H9 (cell line): ENCODE data around the gene PRRC1. TPM values are rescaled to one million over a fixed set of nuclear protein-coding genes. Genes with fewer than 3 reads are reported as not detected.

Source experiments
- DNase-seq: peaks from one replicate; pipeline ENCODE4 v3.0.0-alpha.2; 2017
- H2AFZ ChIP-seq: one replicate; pipeline ENCODE4 v1.6.1; 2013; ENCODE audit warnings: mild to moderate bottlenecking, low read length, control low read depth, moderate library complexity
- H2AK5ac ChIP-seq: 2 replicates; pipeline ENCODE4 v1.6.1; 2013; ENCODE audit warnings: low read length, control low read depth, mixed read lengths; ENCODE audit not compliant: insufficient read length
- H2BK120ac ChIP-seq: one replicate; pipeline ENCODE4 v1.6.1; 2013; ENCODE audit warnings: low read depth, mild to moderate bottlenecking, low read length, control low read depth, inconsistent platforms; ENCODE audit not compliant: poor library complexity, severe bottlenecking
- H2BK12ac ChIP-seq: 2 replicates; pipeline ENCODE4 v1.6.1; 2013; ENCODE audit warnings: low read length, control low read depth, mixed read lengths, low read depth; ENCODE audit not compliant: insufficient read length
- H2BK15ac ChIP-seq: 2 replicates; pipeline ENCODE4 v1.6.1; 2013; ENCODE audit warnings: low read depth, low read length, control low read depth
- H2BK20ac ChIP-seq: one replicate; pipeline ENCODE4 v1.6.1; 2013; ENCODE audit warnings: low read depth, mild to moderate bottlenecking, low read length, control low read depth, inconsistent platforms; ENCODE audit not compliant: poor library complexity, severe bottlenecking
- H2BK5ac ChIP-seq: 2 replicates; pipeline ENCODE4 v1.6.1; 2013; ENCODE audit warnings: low read length, control low read depth, mixed read lengths; ENCODE audit not compliant: insufficient read length
- H3K14ac ChIP-seq: 2 replicates; pipeline ENCODE4 v1.6.1; 2013; ENCODE audit warnings: low read length, control low read depth; ENCODE audit not compliant: insufficient read depth
- H3K18ac ChIP-seq: 2 replicates; pipeline ENCODE4 v1.6.1; 2013; ENCODE audit warnings: low read depth, mild to moderate bottlenecking, mixed read lengths, low read length, control low read depth; ENCODE audit not compliant: insufficient read length
- H3K23ac ChIP-seq: 2 replicates; pipeline ENCODE4 v1.6.1; 2013; ENCODE audit warnings: low read length, control low read depth, mixed read lengths, low read depth; ENCODE audit not compliant: insufficient read length
- H3K23me2 ChIP-seq: 2 replicates; pipeline ENCODE4 v1.6.1; 2013; ENCODE audit warnings: low read depth, mild to moderate bottlenecking, mixed read lengths, low read length, control low read depth; ENCODE audit not compliant: insufficient read length, poor library complexity, severe bottlenecking
- H3K27ac ChIP-seq: 2 replicates; pipeline ENCODE4 v1.5.1; 2013; ENCODE audit warnings: low read length, control low read depth, mixed read lengths, low read depth; ENCODE audit not compliant: insufficient read length
- H3K27me3 ChIP-seq: 2 replicates; pipeline ENCODE4 v1.6.1; 2013; ENCODE audit warnings: low read length, control low read depth, inconsistent platforms; ENCODE audit not compliant: insufficient read depth
- H3K4ac ChIP-seq: 2 replicates; pipeline ENCODE4 v1.6.1; 2013; ENCODE audit warnings: low read depth, mild to moderate bottlenecking, control low read depth, inconsistent platforms, low read length, moderate library complexity
- H3K4me1 ChIP-seq: 2 replicates; pipeline ENCODE4 v1.6.1; 2013; ENCODE audit warnings: low read length, control low read depth, inconsistent platforms; ENCODE audit not compliant: insufficient read depth
- H3K4me2 ChIP-seq: 2 replicates; pipeline ENCODE4 v1.6.1; 2013; ENCODE audit warnings: low read length, control low read depth, mixed read lengths; ENCODE audit not compliant: insufficient read length, insufficient read depth
- H3K56ac ChIP-seq: 2 replicates; pipeline ENCODE4 v1.6.1; 2013; ENCODE audit warnings: low read depth, mild to moderate bottlenecking, mixed read lengths, low read length, control low read depth; ENCODE audit not compliant: insufficient read length
- H3K79me1 ChIP-seq: 2 replicates; pipeline ENCODE4 v1.6.1; 2013; ENCODE audit warnings: low read depth, mild to moderate bottlenecking, moderate library complexity, low read length, control low read depth, inconsistent platforms; ENCODE audit not compliant: insufficient read depth, poor library complexity, severe bottlenecking
- H3K79me2 ChIP-seq: 2 replicates; pipeline ENCODE4 v1.6.1; 2013; ENCODE audit warnings: low read length, control low read depth, inconsistent platforms; ENCODE audit not compliant: insufficient read depth
- H3K9ac ChIP-seq: 2 replicates; pipeline ENCODE4 v1.6.1; 2013; ENCODE audit warnings: low read length, control low read depth, mixed read lengths; ENCODE audit not compliant: insufficient read length; ENCODE audit errors: extremely low read depth
- H3K9me3 ChIP-seq: one replicate; pipeline ENCODE4 v1.6.1; 2013; ENCODE audit warnings: low read depth, low read length, inconsistent platforms; ENCODE audit not compliant: control insufficient read depth
- H3T11ph ChIP-seq: one replicate; pipeline ENCODE4 v1.6.1; 2013; ENCODE audit warnings: mild to moderate bottlenecking, low read length, control low read depth, inconsistent platforms
- H4K20me1 ChIP-seq: one replicate; pipeline ENCODE4 v1.6.1; 2013; ENCODE audit not compliant: control insufficient read depth, insufficient read length, insufficient read depth
- H4K5ac ChIP-seq: 2 replicates; pipeline ENCODE4 v1.6.1; 2013; ENCODE audit warnings: low read depth, mild to moderate bottlenecking, mixed read lengths, low read length, control low read depth; ENCODE audit not compliant: insufficient read length
- H4K8ac ChIP-seq: replicated peaks from 2 replicates; pipeline ENCODE4 v1.6.1; 2013; ENCODE audit warnings: low read length, control low read depth, mixed read lengths, low read depth; ENCODE audit not compliant: insufficient read length
- H4K91ac ChIP-seq: 2 replicates; pipeline ENCODE4 v1.6.1; 2013; ENCODE audit warnings: low read depth, mild to moderate bottlenecking, moderate library complexity, mixed read lengths, low read length, control low read depth; ENCODE audit not compliant: insufficient read length
- H3K27ac Mint-ChIP-seq, 3 experiments: 2 replicates in 2 of 3; 3 replicates in 1 of 3; pipeline ENCODE4 v1.8.0; 2020 to 2021; ENCODE audit warnings: mixed read lengths in 3 of 3, mild to moderate bottlenecking in 1 of 3, moderate library complexity in 1 of 3
- H3K27me3 Mint-ChIP-seq: 2 replicates; pipeline ENCODE4 v1.8.0; 2021; ENCODE audit warnings: low read depth, mild to moderate bottlenecking, moderate library complexity, mixed read lengths
- H3K36me3 Mint-ChIP-seq, 3 experiments: 2 replicates in 2 of 3; 3 replicates in 1 of 3; pipeline ENCODE4 v1.8.0; 2020 to 2021; ENCODE audit warnings: low read depth in 3 of 3, mixed read lengths in 3 of 3; ENCODE audit not compliant: insufficient read depth in 1 of 3
- H3K4me1 Mint-ChIP-seq, 2 experiments: 2 replicates each; pipeline ENCODE4 v1.8.0; 2020; ENCODE audit warnings: mixed read lengths in 2 of 2
- H3K4me3 Mint-ChIP-seq, 2 experiments: 2 replicates in 1 of 2; 3 replicates in 1 of 2; pipeline ENCODE4 v1.8.0; 2020 to 2021; ENCODE audit warnings: mild to moderate bottlenecking in 2 of 2, mixed read lengths in 2 of 2, moderate library complexity in 1 of 2
- H3K9me3 Mint-ChIP-seq, 2 experiments: 2 replicates in 1 of 2; 3 replicates in 1 of 2; pipeline ENCODE4 v1.8.0; 2020; ENCODE audit warnings: mild to moderate bottlenecking in 2 of 2, mixed read lengths in 2 of 2, moderate library complexity in 1 of 2
- WGBS: extraction: QIAGEN DNeasy Blood & Tissue Kit; methylation state at CpG from one replicate; pipeline ENCODE4 v1.1.7; 2013; ENCODE audit warnings: missing lambda C conversion rate, low lambda C conversion rate, mixed read lengths; ENCODE audit not compliant: insufficient read length; ENCODE audit errors: extremely low coverage; 5-methylcytosine and 5-hydroxymethylcytosine counted together
- total RNA-seq: library from RNA; stranded (reverse); gene quantifications from 2 replicates; pipeline ENCODE4 v1.2.1, GENCODE V29; 2021
- TF ChIP-seq, protein P1 (sequence below): fragments of 200-600 bp; sonication (generic); conservative IDR thresholded peaks from 3 replicates; pipeline ENCODE4 v1.8.0; 2021; ENCODE audit warnings: antibody characterized with exemption, mild to moderate bottlenecking

The PRRC1 gene
- total RNA-seq, 1 experiment from 2014 or later = 70.7 TPM

DNA sequence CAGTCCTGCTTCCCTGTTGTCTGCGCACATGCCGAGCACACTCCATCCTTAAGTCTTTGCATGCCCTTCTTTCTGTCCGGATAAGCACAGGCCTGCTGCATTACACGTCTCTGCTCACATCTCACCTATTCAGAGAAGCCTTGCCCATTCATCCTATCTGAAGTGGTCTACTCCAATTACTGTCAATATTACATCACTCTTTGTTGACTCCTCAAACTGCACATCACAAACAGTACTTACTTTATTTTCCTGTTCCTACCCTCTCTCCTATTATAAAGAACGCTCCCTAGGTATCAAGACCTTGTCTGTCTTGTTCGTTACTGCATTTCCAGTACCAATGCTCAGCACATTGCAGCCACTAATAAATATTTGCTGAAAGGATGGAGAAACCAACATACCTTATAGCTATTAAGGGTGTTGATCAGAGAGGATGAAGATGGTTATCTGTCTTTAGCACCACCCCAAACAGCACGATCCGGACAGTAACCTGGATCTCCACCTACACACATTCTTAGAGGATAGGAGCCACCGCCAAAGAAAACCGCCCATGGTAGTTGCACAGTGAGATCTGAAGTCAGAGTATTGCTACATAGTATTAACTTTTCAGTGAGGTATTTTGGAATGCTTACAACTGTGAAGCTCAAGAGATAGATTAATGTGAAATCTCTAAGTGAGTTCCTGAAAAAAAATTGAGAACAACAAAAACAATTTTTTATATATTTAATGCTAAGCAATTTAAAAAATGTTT is 1.6 kb upstream of the PRRC1 start:
- no peak overlapping the region for H2BK12ac ChIP-seq
- WGBS = no CpG with 5 or more reads among the region's 10 CpGs
- H3K79me2 ChIP-seq = peaks cover 21% of the 10 kb centered on the region; the same call in 1 of the 2 replicates
- TF ChIP-seq, protein P1, sequence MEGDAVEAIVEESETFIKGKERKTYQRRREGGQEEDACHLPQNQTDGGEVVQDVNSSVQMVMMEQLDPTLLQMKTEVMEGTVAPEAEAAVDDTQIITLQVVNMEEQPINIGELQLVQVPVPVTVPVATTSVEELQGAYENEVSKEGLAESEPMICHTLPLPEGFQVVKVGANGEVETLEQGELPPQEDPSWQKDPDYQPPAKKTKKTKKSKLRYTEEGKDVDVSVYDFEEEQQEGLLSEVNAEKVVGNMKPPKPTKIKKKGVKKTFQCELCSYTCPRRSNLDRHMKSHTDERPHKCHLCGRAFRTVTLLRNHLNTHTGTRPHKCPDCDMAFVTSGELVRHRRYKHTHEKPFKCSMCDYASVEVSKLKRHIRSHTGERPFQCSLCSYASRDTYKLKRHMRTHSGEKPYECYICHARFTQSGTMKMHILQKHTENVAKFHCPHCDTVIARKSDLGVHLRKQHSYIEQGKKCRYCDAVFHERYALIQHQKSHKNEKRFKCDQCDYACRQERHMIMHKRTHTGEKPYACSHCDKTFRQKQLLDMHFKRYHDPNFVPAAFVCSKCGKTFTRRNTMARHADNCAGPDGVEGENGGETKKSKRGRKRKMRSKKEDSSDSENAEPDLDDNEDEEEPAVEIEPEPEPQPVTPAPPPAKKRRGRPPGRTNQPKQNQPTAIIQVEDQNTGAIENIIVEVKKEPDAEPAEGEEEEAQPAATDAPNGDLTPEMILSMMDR = no peak
- no peak overlapping the region for H3K23ac ChIP-seq
- no peak overlapping the region for H4K8ac ChIP-seq
- H4K5ac ChIP-seq = no peak overlapping the region
- H2BK5ac ChIP-seq = no peak overlapping the region
- peaks cover 6% of the 10 kb centered on the region for H3K79me1 ChIP-seq
- no peak overlapping the region for H2BK20ac ChIP-seq
- no peak overlapping the region for H2AFZ ChIP-seq
- no peaks in the 10 kb centered on the region for H4K20me1 ChIP-seq
- Mint-ChIP-seq H3K27ac (no peak overlapping the region), H3K4me1 (peaks cover 19 to 22% of the 10 kb centered on the region in 2 experiments), H3K9me3 (peaks cover under 1 to 7% of the 10 kb centered on the region in 2 experiments; a peak in 3 of 5 replicates), H3K27me3 (peaks cover 3% of the 10 kb centered on the region; the same call in 1 of the 2 replicates), H3K36me3 (peaks cover 11 to 17% (median 14%) of the 10 kb centered on the region in 3 experiments; a peak in 6 of 7 replicates), H3K4me3 (no peak overlapping the region)
- H3K9me3 ChIP-seq = no peaks in the 10 kb centered on the region
- no peak overlapping the region for H3K9ac ChIP-seq
- no peak overlapping the region for H3K14ac ChIP-seq
- no peak overlapping the region for H4K91ac ChIP-seq
- no peak overlapping the region for H3K4ac ChIP-seq
- H3K4me1 ChIP-seq = no peaks in the 10 kb centered on the region; the same call in 1 of the 2 replicates
- no peaks in the 10 kb centered on the region for H3K27me3 ChIP-seq
- H3K4me2 ChIP-seq = no peak overlapping the region
- H2BK120ac ChIP-seq = no peak overlapping the region
- no peak overlapping the region for H3K56ac ChIP-seq
- DNase-seq = no peak
- no peak overlapping the region for H3K18ac ChIP-seq
- H3K27ac ChIP-seq = no peak overlapping the region
- H2AK5ac ChIP-seq = no peak overlapping the region
- H3K23me2 ChIP-seq = peaks cover 4% of the 10 kb centered on the region
- H3T11ph ChIP-seq = no peak overlapping the region
- H2BK15ac ChIP-seq = no peak overlapping the region
